ENCODE measurements around the gene ENTPD1. TPM values are rescaled to one million over a fixed set of nuclear protein-coding genes. Genes with fewer than 3 reads are reported as not detected.
"Not testable (repeated sequence)": the region's sequence is repeated elsewhere in the genome, so short reads cannot be mapped to it uniquely, and the experiment has no call there.

Gene ENTPD1
- total and polyA plus RNA-seq, 4 donors: 18.2 to 110 (median 50.0) TPM

DNA sequence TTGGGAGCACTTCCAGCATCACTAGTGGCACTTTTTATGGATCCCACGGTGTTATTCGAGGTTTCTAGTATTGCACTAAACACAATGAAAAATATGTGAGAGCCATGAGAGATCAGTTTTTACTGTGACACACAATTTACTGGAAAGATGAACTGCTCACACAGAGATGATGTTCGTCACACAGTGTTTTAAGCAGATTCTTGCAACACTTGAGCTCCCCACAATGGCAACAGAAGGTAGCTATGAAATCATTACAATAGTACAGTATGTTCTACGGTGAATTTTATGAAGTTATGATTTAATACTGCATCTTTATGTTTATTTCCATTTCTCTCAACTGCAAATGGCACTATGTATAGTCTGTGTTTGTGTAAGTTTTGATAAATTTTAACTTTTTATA, 27.4 kb upstream of the ENTPD1 start:
- no peaks in the 10 kb centered on the region for H3K4me1 ChIP-seq (ENCODE audit: control insufficient read depth in 1 of 2, insufficient read depth in 2 of 2, low read length in 2 of 2)
- intact Hi-C loops (cut with DNase I): no loop called here
- WGBS, 2 donors: 28 to 34% methylated on average over 4 of the region's 4 CpGs
- no peak overlapping the region for H3K4me3 ChIP-seq (ENCODE audit: low read length in 2 of 2)
- no peak for DNase-seq
- no peaks in the 10 kb centered on the region for H3K27me3 ChIP-seq (ENCODE audit: control insufficient read depth in 1 of 2, insufficient read depth in 2 of 2, low read length in 1 of 2)
- peaks cover 3% of the 10 kb centered on the region for H3K9me3 ChIP-seq (ENCODE audit: control insufficient read depth, low read length)
- no peak overlapping the region for H3K27ac ChIP-seq (ENCODE audit: low read depth in 1 of 2, low read length in 2 of 2)
- no peak for ATAC-seq (ENCODE audit: low FRiP score)
- no peaks in the 10 kb centered on the region for H3K36me3 ChIP-seq (ENCODE audit: control insufficient read depth in 1 of 2, insufficient read depth in 2 of 2, low read length in 1 of 2)

DNA sequence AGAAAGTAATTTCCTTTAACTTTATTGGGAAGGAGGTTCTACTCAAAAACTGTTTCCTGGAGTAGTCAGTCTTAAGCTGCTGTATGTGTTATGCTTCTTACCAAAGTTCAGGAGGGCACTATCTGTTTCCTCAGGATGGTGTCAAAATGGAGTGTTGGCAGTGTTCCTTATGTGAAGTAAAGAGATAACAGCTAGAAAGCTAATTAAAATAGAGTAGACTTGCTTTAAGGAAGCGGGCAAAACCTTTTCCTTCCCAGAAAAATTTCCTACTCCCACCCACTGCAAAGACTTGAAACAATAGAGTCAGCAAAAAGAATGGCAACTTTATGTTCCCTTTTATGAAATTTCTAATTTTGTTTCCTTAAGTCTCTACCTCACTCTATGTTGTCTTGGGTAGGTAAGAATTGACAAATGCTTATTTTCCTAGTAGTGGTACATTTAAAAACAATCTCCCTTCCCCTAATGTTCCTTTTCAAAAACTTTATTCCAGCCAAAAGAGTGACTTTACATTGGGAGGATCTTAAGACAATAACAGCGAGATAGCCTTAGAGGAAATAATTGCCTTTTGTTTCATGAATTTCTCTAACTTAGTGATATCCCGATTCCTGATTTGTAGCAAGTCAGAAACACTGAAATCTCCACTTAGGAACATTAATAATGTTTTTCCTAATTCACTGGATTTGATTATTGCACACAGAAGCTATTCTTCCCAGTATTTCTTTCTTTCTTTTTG, 26.5 kb upstream of the ENTPD1 start:
- H3K27ac ChIP-seq (ENCODE audit: low read depth in 1 of 2, low read length in 2 of 2): no peak overlapping the region
- 80 to 82% methylated on average over 3 of the region's 3 CpGs for WGBS, 2 donors
- no peaks in the 10 kb centered on the region for H3K36me3 ChIP-seq (ENCODE audit: control insufficient read depth in 1 of 2, insufficient read depth in 2 of 2, low read length in 1 of 2)
- DNase-seq: no peak
- intact Hi-C loops (cut with DNase I): no loop called here
- H3K27me3 ChIP-seq (ENCODE audit: control insufficient read depth in 1 of 2, insufficient read depth in 2 of 2, low read length in 1 of 2): no peaks in the 10 kb centered on the region
- no peak for ATAC-seq (ENCODE audit: low FRiP score)
- H3K9me3 ChIP-seq (ENCODE audit: control insufficient read depth, low read length): peaks cover 3% of the 10 kb centered on the region
- H3K4me1 ChIP-seq (ENCODE audit: control insufficient read depth in 1 of 2, insufficient read depth in 2 of 2, low read length in 2 of 2): no peaks in the 10 kb centered on the region
- no peak overlapping the region for H3K4me3 ChIP-seq (ENCODE audit: low read length in 2 of 2)

DNA sequence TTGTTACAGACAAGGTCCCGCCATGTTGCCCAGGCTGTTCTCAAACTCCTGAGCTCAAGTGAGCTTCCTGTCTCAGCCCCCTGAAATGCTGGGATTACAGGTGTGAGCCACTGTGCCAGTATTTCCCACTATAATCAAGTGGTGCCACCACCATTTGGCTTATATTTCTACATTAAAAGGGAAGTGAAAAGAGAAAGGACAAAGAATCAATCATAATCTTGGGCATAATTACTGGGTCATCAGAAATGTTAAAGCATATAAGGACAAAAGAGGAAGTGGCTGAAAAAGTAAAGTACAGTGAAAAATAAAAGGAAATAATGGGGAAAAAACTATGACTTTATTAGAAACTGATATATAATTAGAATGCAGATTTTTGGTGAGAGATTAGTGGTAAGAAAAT, 25.7 kb upstream of the ENTPD1 start:
- no peak for ATAC-seq (ENCODE audit: low FRiP score)
- H3K27me3 ChIP-seq (ENCODE audit: control insufficient read depth in 1 of 2, insufficient read depth in 2 of 2, low read length in 1 of 2): no peaks in the 10 kb centered on the region

DNA sequence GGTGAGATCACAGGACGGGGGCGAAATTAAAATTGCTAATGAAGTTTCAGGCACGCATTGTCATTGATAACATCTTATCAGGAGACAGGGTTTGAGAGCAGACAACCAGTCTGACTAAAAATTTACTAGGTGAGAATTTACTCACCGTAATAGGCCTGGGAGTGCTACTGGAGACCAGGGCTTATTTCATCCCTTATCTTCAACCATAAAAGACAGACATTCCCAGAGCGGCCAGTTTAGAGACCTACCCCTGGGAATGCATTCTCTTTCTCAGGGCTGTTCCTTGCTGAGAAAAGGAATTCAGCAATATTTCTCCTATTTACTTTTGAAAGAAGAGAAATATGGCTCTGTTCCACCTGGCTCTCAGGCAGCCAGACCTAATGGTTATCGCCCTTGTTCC, 23.1 kb upstream of the ENTPD1 start:
- intact Hi-C loops (cut with DNase I); ATAC-seq (ENCODE audit: low FRiP score); H3K4me3 ChIP-seq (ENCODE audit: low read length in 2 of 2); DNase-seq; H3K27me3 ChIP-seq (ENCODE audit: control insufficient read depth in 1 of 2, insufficient read depth in 2 of 2, low read length in 1 of 2); H3K27ac ChIP-seq (ENCODE audit: low read depth in 1 of 2, low read length in 2 of 2); H3K9me3 ChIP-seq (ENCODE audit: control insufficient read depth, low read length); H3K4me1 ChIP-seq (ENCODE audit: control insufficient read depth in 1 of 2, insufficient read depth in 2 of 2, low read length in 2 of 2); H3K36me3 ChIP-seq (ENCODE audit: control insufficient read depth in 1 of 2, insufficient read depth in 2 of 2, low read length in 1 of 2): not testable (repeated sequence)
- 94% methylated on average over 6 of the region's 6 CpGs for WGBS, 2 donors

More for the DNA sequence above, 25.7 kb upstream of the ENTPD1 start:
- H3K27ac ChIP-seq (ENCODE audit: low read depth in 1 of 2, low read length in 2 of 2): no peak overlapping the region
- no peak for DNase-seq
- no peaks in the 10 kb centered on the region for H3K36me3 ChIP-seq (ENCODE audit: control insufficient read depth in 1 of 2, insufficient read depth in 2 of 2, low read length in 1 of 2)
- H3K4me3 ChIP-seq (ENCODE audit: low read length in 2 of 2): no peak overlapping the region
- 84 to 88% methylated on average over 1 of the region's 1 CpG for WGBS, 2 donors
- intact Hi-C loops (cut with DNase I): no loop called here
- H3K9me3 ChIP-seq (ENCODE audit: control insufficient read depth, low read length): peaks cover 3% of the 10 kb centered on the region
- no peaks in the 10 kb centered on the region for H3K4me1 ChIP-seq (ENCODE audit: control insufficient read depth in 1 of 2, insufficient read depth in 2 of 2, low read length in 2 of 2)

DNA sequence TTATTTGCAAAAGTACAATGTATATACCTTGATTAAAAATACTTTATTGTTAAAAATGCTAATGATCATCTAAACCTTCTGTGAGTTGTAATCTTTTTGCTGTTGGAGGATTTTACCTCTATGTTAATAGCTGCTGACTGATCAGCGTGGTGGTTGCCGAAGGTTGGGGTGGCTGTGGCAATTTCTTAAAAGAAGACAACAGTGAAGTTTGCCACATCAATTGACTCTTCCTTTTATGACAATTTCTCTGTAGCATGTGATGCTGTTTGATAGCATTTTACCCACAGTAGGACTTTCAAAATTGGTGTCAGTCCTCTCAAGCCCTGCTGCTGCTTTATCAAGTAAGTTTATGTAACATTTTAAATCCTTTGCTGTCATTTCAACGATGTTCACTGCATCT, 16.9 kb upstream of the ENTPD1 start:
- Histone ChIP-seq H3K36me3 (ENCODE audit: control insufficient read depth in 1 of 2, insufficient read depth in 2 of 2, low read length in 1 of 2) (no peaks in the 10 kb centered on the region), H3K27ac (ENCODE audit: low read depth in 1 of 2, low read length in 2 of 2) (no peak overlapping the region), H3K4me3 (ENCODE audit: low read length in 2 of 2) (no peak overlapping the region), H3K27me3 (ENCODE audit: control insufficient read depth in 1 of 2, insufficient read depth in 2 of 2, low read length in 1 of 2) (no peaks in the 10 kb centered on the region), H3K4me1 (ENCODE audit: control insufficient read depth in 1 of 2, insufficient read depth in 2 of 2, low read length in 2 of 2) (no peaks in the 10 kb centered on the region), H3K9me3 (ENCODE audit: control insufficient read depth, low read length) (no peaks in the 10 kb centered on the region)
- intact Hi-C loops (cut with DNase I): no loop called here
- 95% methylated on average over 3 of the region's 3 CpGs for WGBS, 2 donors
- no peak for ATAC-seq (ENCODE audit: low FRiP score)
- no peak for DNase-seq

DNA sequence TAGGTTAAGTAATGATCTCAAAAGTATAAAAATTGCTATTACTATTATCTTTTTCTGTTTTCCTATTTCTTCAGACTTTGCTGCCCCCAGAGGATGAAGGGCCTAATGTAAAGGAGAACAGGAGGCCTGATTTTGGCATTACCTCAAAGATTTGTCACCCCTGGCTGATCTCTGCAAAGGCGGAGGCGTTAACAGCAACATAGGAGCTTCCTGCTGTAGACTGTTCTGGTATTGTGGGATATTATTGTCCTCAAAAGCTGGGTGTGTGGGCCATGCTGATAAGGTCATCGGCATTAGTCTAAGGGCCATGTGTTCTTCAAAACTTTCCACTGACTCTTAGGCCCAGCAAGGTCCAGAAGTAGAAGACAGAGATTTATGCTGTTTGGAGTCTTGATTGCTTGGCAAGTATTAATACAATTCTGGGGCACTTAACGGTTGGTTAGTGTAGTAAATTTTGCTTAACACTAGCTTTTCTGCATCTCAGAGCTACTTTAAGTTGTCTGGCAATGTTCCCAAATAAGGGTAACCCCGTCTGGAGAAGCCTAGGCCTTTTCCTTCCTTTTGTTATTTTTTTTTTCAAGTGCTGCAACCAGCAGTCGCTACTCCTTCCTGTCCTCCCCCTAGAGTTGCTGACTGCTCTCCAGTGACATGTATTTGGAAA, 14.0 kb upstream of the ENTPD1 start:
- H3K9me3 ChIP-seq (ENCODE audit: control insufficient read depth, low read length): no peaks in the 10 kb centered on the region
- ATAC-seq (ENCODE audit: low FRiP score) (peak; percentile 87), DNase-seq (no peak)
- H3K36me3 ChIP-seq (ENCODE audit: control insufficient read depth in 1 of 2, insufficient read depth in 2 of 2, low read length in 1 of 2): no peaks in the 10 kb centered on the region
- H3K27ac ChIP-seq (ENCODE audit: low read depth in 1 of 2, low read length in 2 of 2): no peak overlapping the region
- intact Hi-C loops (cut with DNase I): no loop called here
- no peaks in the 10 kb centered on the region for H3K27me3 ChIP-seq (ENCODE audit: control insufficient read depth in 1 of 2, insufficient read depth in 2 of 2, low read length in 1 of 2)
- H3K4me1 ChIP-seq (ENCODE audit: control insufficient read depth in 1 of 2, insufficient read depth in 2 of 2, low read length in 2 of 2): no peaks in the 10 kb centered on the region
- H3K4me3 ChIP-seq (ENCODE audit: low read length in 2 of 2): no peak overlapping the region
- 15 to 18% methylated on average over 6 of the region's 6 CpGs for WGBS, 2 donors

DNA sequence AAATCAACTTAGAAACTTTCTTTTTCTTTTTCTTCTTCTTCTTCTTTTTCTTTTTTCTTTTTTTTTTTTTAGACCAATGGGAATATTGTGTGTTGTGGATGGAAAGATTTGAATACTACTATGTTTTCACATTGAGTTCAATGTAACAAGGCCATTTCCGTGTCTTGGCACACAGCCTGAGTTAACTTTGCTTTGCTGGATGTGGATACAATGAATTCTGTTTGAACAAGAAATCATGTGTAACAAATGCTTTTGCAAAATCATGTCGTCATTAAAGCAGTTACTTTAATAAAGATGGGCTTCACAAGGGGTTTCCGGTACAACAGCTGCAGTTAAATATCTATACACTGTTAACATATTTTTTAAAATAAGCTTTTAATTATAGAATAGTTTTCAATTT, 13.5 kb upstream of the ENTPD1 start:
- intact Hi-C loops (cut with DNase I): no loop called here
- ATAC-seq (ENCODE audit: low FRiP score) (no peak), DNase-seq (peak in 1 of 2 donors; percentile 54)
- no peaks in the 10 kb centered on the region for H3K36me3 ChIP-seq (ENCODE audit: control insufficient read depth in 1 of 2, insufficient read depth in 2 of 2, low read length in 1 of 2)
- H3K4me1 ChIP-seq (ENCODE audit: control insufficient read depth in 1 of 2, insufficient read depth in 2 of 2, low read length in 2 of 2): no peaks in the 10 kb centered on the region
- H3K4me3 ChIP-seq (ENCODE audit: low read length in 2 of 2): no peak overlapping the region
- 26 to 27% methylated on average over 3 of the region's 3 CpGs for WGBS, 2 donors
- no peaks in the 10 kb centered on the region for H3K9me3 ChIP-seq (ENCODE audit: control insufficient read depth, low read length)
- no peaks in the 10 kb centered on the region for H3K27me3 ChIP-seq (ENCODE audit: control insufficient read depth in 1 of 2, insufficient read depth in 2 of 2, low read length in 1 of 2)
- no peak overlapping the region for H3K27ac ChIP-seq (ENCODE audit: low read depth in 1 of 2, low read length in 2 of 2)

DNA sequence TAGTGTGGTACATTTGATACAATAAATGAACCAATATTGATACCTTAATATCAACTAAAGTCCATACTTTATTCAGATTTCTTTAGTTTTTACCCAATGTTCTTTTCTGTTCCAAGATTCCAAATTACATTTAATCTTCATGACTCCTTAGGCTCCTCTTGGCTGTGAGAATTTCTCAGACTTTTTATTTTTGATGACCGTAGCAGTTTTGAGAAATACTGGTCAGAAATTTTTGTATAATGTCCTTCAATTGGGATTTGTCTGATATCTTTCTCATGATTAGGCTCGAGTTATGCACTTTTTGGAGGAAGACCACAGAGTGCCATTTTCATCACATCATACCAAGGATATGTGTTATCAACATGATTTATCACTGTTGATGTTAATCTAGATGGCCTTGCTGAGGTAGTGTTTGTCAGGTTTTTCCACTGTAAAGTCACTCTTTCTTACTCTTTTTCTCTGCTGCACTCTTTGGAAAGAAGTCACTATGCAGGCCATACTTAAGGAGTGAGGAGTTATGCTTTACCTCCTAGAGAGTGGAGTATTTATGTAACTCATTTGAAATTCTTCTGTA, 12.9 kb upstream of the ENTPD1 start:
- DNase-seq (no peak), ATAC-seq (ENCODE audit: low FRiP score) (no peak)
- no peaks in the 10 kb centered on the region for H3K27me3 ChIP-seq (ENCODE audit: control insufficient read depth in 1 of 2, insufficient read depth in 2 of 2, low read length in 1 of 2)
- H3K27ac ChIP-seq (ENCODE audit: low read depth in 1 of 2, low read length in 2 of 2): no peak overlapping the region
- no peaks in the 10 kb centered on the region for H3K9me3 ChIP-seq (ENCODE audit: control insufficient read depth, low read length)
- H3K4me3 ChIP-seq (ENCODE audit: low read length in 2 of 2): no peak overlapping the region
- intact Hi-C loops (cut with DNase I): no loop called here
- WGBS, 2 donors: 59 to 65% methylated on average over 2 of the region's 2 CpGs
- H3K36me3 ChIP-seq (ENCODE audit: control insufficient read depth in 1 of 2, insufficient read depth in 2 of 2, low read length in 1 of 2): no peaks in the 10 kb centered on the region
- H3K4me1 ChIP-seq (ENCODE audit: control insufficient read depth in 1 of 2, insufficient read depth in 2 of 2, low read length in 2 of 2): no peaks in the 10 kb centered on the region

DNA sequence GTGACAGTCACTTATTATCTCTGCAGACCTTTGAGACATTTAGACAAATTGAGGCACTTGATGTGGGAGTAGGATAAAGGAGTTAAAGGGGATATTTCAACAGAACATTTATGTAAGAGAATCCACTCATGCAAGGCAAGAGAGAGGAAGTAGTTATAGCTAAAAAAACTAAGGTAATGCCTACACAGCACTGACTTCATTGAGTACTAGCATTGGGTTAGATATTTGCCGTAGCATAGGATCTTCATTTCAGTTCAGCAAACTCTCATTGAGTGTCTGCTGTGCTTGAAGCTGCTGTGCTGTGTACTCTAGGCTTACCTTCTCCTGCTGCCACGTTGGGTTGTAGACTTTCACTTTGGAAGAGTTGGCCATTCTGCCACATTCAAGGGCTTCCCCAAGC, 10.5 kb upstream of the ENTPD1 start:
- Histone ChIP-seq H3K36me3 (ENCODE audit: control insufficient read depth in 1 of 2, insufficient read depth in 2 of 2, low read length in 1 of 2) (no peaks in the 10 kb centered on the region), H3K27ac (ENCODE audit: low read depth in 1 of 2, low read length in 2 of 2) (no peak overlapping the region), H3K27me3 (ENCODE audit: control insufficient read depth in 1 of 2, insufficient read depth in 2 of 2, low read length in 1 of 2) (no peaks in the 10 kb centered on the region), H3K4me1 (ENCODE audit: control insufficient read depth in 1 of 2, insufficient read depth in 2 of 2, low read length in 2 of 2) (no peaks in the 10 kb centered on the region), H3K9me3 (ENCODE audit: control insufficient read depth, low read length) (no peaks in the 10 kb centered on the region), H3K4me3 (ENCODE audit: low read length in 2 of 2) (no peak overlapping the region)
- intact Hi-C loops (cut with DNase I): loop anchor here in 1 of 2 donors (5.0 kb wide), 1 partner anchor 48 kb away; no protein-coding TSS in a partner anchor
- WGBS, 2 donors: 79 to 85% methylated on average over 2 of the region's 2 CpGs
- no peak for DNase-seq
- ATAC-seq (ENCODE audit: low FRiP score): no peak

Measured in aorta (tissue), 5 donors.